Gastrocnemius medialis (tissue), 4 donors: ENCODE measurements around the gene LRRC43.

Experiments used
- CTCF ChIP-seq, 5 experiments: fragments of 450-650 bp in 3 of 5; fragments of 200-600 bp in 2 of 5; sonication (generic) in 2 of 5; IDR thresholded peaks in 4 of 5; conservative IDR thresholded peaks in 1 of 5; 1 replicate in 4 of 5; 2 replicates in 1 of 5; pipeline ENCODE4 v1.5.1; 2016 to 2019; ENCODE audit warnings: antibody characterized with exemption in 5 of 5, mild to moderate bottlenecking in 3 of 5, moderate library complexity in 3 of 5
- POLR2A ChIP-seq, 2 donors: fragments of 450-650 bp; IDR thresholded peaks; one replicate each; pipeline ENCODE4 v1.6.1; 2017; ENCODE audit warnings: antibody characterized with exemption in 2 of 2, mild to moderate bottlenecking in 2 of 2, moderate library complexity in 2 of 2

GRCh38 chr12:122148657-122149056, 34.3 kb upstream of the LRRC43 start:
- TF ChIP-seq CTCF (IDR thresholded peaks at IDR 0.05 in 4 of 5, conservative IDR thresholded peaks at IDR 0.05 in 1 of 5) (no peak), POLR2A (IDR thresholded peaks at IDR 0.05) (no peak)
